ENCODE data around the gene CLDN9.

CLDN9 gene

GRCh38 chr16:3058139-3059030 is 45.7 kb downstream of the CLDN9 start:
- peak in 1 of 2 donors; percentile 23 for DNase-seq

GRCh38 chr16:3059041-3059722 is 46.5 kb downstream of the CLDN9 start:
- peak; percentile 55 to 67 for DNase-seq

- DNase-seq: no peak
Observed at GRCh38 chr16:3059723-3060242, 47.1 kb downstream of the CLDN9 start.

- DNase-seq: no peak
Observed at GRCh38 chr16:3060339-3061127, 47.8 kb downstream of the CLDN9 start.

- DNase-seq: no peak
Observed at GRCh38 chr16:3062553-3062952, 49.8 kb downstream of the CLDN9 start.

- no peak for DNase-seq
Observed at GRCh38 chr16:3063625-3064386, 51.1 kb downstream of the CLDN9 start.

All from bone marrow (tissue), 2 donors.